ENCODE data around the gene WWOX. TPM values are rescaled to one million over a fixed set of nuclear protein-coding genes. Genes with fewer than 3 reads are reported as not detected.

WWOX gene
- total RNA-seq, 1 donor from 2014 or later, result 106 TPM

- no peak for TF ChIP-seq CTCF (IDR thresholded peaks at IDR 0.05)
- Histone ChIP-seq H3K4me3 (no peak overlapping the region), H3K4me1 (no peaks in the 10 kb centered on the region), H3K9me3 (no peaks in the 10 kb centered on the region), H3K27ac (no peak overlapping the region), H3K27me3 (no peaks in the 10 kb centered on the region), H3K36me3 (no peaks in the 10 kb centered on the region)
- intact Hi-C loops (cut with DNase I), result no loop called here
- DNase-seq (ENCODE audit: low spot score in 2 of 2), result no peak
These were observed 816.4 kb downstream of the WWOX start for GRCh38 chr16:78915811-78916345.

- H3K27me3 ChIP-seq, result no peaks in the 10 kb centered on the region
- no peaks in the 10 kb centered on the region for H3K4me1 ChIP-seq
- H3K4me3 ChIP-seq, result no peak overlapping the region
- no peak overlapping the region for H3K27ac ChIP-seq
- no peak for TF ChIP-seq CTCF (IDR thresholded peaks at IDR 0.05)
- DNase-seq (ENCODE audit: low spot score in 2 of 2), result no peak
- intact Hi-C loops (cut with DNase I), result no loop called here
- H3K36me3 ChIP-seq, result no peaks in the 10 kb centered on the region
- peaks cover 0 to 7% of the 10 kb centered on the region in 2 donors for H3K9me3 ChIP-seq
These were observed 817.6 kb downstream of the WWOX start for GRCh38 chr16:78916928-78917545.

GRCh38 chr16:78918805-78919305, 819.4 kb downstream of the WWOX start:
- no peaks in the 10 kb centered on the region for H3K27me3 ChIP-seq
- intact Hi-C loops (cut with DNase I), result no loop called here
- DNase-seq (ENCODE audit: low spot score in 2 of 2), result no peak
- no peak for TF ChIP-seq CTCF (IDR thresholded peaks at IDR 0.05)
- H3K4me3 ChIP-seq, result no peak overlapping the region
- H3K4me1 ChIP-seq, result no peaks in the 10 kb centered on the region
- no peaks in the 10 kb centered on the region for H3K36me3 ChIP-seq
- no peak overlapping the region for H3K27ac ChIP-seq
- peaks cover 0 to 7% of the 10 kb centered on the region in 2 donors for H3K9me3 ChIP-seq

GRCh38 chr16:78919852-78920251, 820.4 kb downstream of the WWOX start:
- Histone ChIP-seq H3K4me3 (no peak overlapping the region), H3K27me3 (no peaks in the 10 kb centered on the region), H3K27ac (no peak overlapping the region), H3K36me3 (no peaks in the 10 kb centered on the region), H3K9me3 (peaks cover 0 to 7% of the 10 kb centered on the region in 2 donors), H3K4me1 (no peaks in the 10 kb centered on the region)
- no peak for TF ChIP-seq CTCF (IDR thresholded peaks at IDR 0.05)
- intact Hi-C loops (cut with DNase I), result no loop called here
- no peak for DNase-seq (ENCODE audit: low spot score in 2 of 2)

GRCh38 chr16:78920621-78921020, 821.2 kb downstream of the WWOX start:
- no peak for DNase-seq (ENCODE audit: low spot score in 2 of 2)
- H3K4me1 ChIP-seq, result no peaks in the 10 kb centered on the region
- peaks cover 0 to 7% of the 10 kb centered on the region in 2 donors for H3K9me3 ChIP-seq
- H3K27me3 ChIP-seq, result no peaks in the 10 kb centered on the region
- intact Hi-C loops (cut with DNase I), result no loop called here
- no peaks in the 10 kb centered on the region for H3K36me3 ChIP-seq
- no peak overlapping the region for H3K27ac ChIP-seq
- no peak overlapping the region for H3K4me3 ChIP-seq
- TF ChIP-seq CTCF (IDR thresholded peaks at IDR 0.05), result no peak
